ENCODE measurements around the gene LOXL4. TPM values are rescaled to one million over a fixed set of nuclear protein-coding genes. Genes with fewer than 3 reads are reported as not detected.

The LOXL4 gene
- total and polyA plus RNA-seq, 2 donors (not counting 1 experiment from before 2014, with no cell fraction given): 0.12 TPM; not detected in 1

DNA sequence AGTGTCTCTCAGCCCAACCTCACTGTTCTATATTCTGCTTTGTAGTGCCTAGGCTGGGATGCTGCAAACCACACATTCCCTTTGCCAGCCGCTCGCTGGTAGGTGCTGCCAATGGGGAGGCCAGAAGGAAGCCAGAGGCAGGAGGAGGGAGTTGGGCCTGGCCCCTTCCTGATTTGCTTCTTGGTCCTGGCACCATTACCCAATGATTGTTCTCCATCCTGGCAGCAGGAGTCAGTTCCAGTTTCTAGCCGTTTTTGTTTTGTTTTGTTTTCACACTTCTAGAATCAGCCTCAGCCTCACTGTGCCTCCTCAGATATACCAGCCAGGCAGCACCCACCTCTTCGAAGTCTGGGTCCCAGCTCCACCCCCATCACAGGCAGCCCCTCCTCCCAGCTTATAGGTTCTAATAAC is 27.4 kb upstream of the LOXL4 start:
- ChIA-PET CTCF (no interaction called here), POLR2A (no interaction called here)
- Histone ChIP-seq H3K27ac (ENCODE audit: low read length in 2 of 2) (no peak overlapping the region), H3K4me2 (replicated peaks; ENCODE audit: low read depth, low read length, poor library complexity, severe bottlenecking) (no peak overlapping the region), H3K4me1 (ENCODE audit: control insufficient read depth in 2 of 2, insufficient read depth in 2 of 2, low read length in 2 of 2) (peaks cover 0 to 5% of the 10 kb centered on the region in 2 donors), H3K9me3 (ENCODE audit: control extremely low read depth in 1 of 3, control insufficient read depth in 2 of 3, insufficient read depth in 1 of 3, low read length in 2 of 3) (no peaks in the 10 kb centered on the region), H3K4me3 (ENCODE audit: control extremely low read depth in 1 of 5, extremely low read depth in 1 of 5, insufficient read depth in 1 of 5, low read depth in 2 of 5, low read length in 4 of 5) (no peak overlapping the region), H3K27me3 (replicated peaks in 1 of 4; ENCODE audit: control extremely low read depth in 1 of 4, control insufficient read depth in 3 of 4, insufficient read depth in 4 of 4, low read length in 3 of 4) (peaks cover 0 to 18% (median 3%) of the 10 kb centered on the region in 4 experiments), H3K36me3 (replicated peaks in 1 of 2; ENCODE audit: control extremely low read depth in 1 of 2, control insufficient read depth in 1 of 2, extremely low read depth in 1 of 2, insufficient read depth in 2 of 2, low read length in 1 of 2) (no peaks in the 10 kb centered on the region), H4K20me1 (ENCODE audit: control insufficient read depth, insufficient read depth, low read length, poor library complexity, severe bottlenecking) (no peaks in the 10 kb centered on the region), H3K79me2 (ENCODE audit: control insufficient read depth, insufficient read depth, low read length) (no peaks in the 10 kb centered on the region), H2AFZ (ENCODE audit: insufficient read depth, low read depth, low read length, poor library complexity, severe bottlenecking) (no peak overlapping the region), H3K9ac (ENCODE audit: low read length) (no peak overlapping the region)
- TF ChIP-seq, protein P1, sequence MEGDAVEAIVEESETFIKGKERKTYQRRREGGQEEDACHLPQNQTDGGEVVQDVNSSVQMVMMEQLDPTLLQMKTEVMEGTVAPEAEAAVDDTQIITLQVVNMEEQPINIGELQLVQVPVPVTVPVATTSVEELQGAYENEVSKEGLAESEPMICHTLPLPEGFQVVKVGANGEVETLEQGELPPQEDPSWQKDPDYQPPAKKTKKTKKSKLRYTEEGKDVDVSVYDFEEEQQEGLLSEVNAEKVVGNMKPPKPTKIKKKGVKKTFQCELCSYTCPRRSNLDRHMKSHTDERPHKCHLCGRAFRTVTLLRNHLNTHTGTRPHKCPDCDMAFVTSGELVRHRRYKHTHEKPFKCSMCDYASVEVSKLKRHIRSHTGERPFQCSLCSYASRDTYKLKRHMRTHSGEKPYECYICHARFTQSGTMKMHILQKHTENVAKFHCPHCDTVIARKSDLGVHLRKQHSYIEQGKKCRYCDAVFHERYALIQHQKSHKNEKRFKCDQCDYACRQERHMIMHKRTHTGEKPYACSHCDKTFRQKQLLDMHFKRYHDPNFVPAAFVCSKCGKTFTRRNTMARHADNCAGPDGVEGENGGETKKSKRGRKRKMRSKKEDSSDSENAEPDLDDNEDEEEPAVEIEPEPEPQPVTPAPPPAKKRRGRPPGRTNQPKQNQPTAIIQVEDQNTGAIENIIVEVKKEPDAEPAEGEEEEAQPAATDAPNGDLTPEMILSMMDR (IDR thresholded peaks at IDR 0.05): no peak
- no peak for TF ChIP-seq EZH2 (IDR thresholded peaks at IDR 0.05; ENCODE audit: borderline replicate concordance, insufficient read depth, low read depth, low read length, poor library complexity, severe bottlenecking)
- 58% methylated on average over 4 of the region's 4 CpGs for WGBS (ENCODE audit: insufficient coverage)
- ATAC-seq (ENCODE audit: low read depth): no peak
- H3K4me3 Mint-ChIP-seq: no peak overlapping the region
- no peaks in the 10 kb centered on the region for H3K9me3 Mint-ChIP-seq (ENCODE audit: insufficient read depth)
- peaks cover 8% of the 10 kb centered on the region for H3K4me1 Mint-ChIP-seq
- no peak overlapping the region for H3K27ac Mint-ChIP-seq
- H3K27me3 Mint-ChIP-seq: peaks cover 44% of the 10 kb centered on the region
- DNase-seq: no peak
- intact Hi-C loops (cut with micrococcal nuclease): no loop called here

DNA sequence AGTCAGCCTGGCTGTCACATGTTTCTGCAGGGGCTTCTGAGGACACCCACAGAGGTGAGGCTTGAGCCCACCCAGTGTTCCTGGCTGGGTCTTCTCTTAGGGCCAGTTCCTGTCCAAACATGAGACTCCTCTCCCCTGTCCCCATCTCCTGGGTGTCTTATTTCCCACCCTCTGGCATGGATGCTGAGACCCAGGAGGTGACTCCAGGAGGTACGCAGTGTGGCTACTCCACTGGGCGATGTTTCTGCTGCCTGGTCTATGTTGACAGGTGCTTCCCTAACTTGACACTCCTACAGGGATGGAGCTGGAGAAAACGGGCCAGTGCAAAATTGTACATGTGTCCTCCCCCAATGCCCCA is 26.3 kb upstream of the LOXL4 start:
- peaks cover 42% of the 10 kb centered on the region for H3K27me3 Mint-ChIP-seq
- Histone ChIP-seq H3K4me3 (ENCODE audit: control extremely low read depth in 1 of 5, extremely low read depth in 1 of 5, insufficient read depth in 1 of 5, low read depth in 2 of 5, low read length in 4 of 5) (no peak overlapping the region), H3K4me1 (ENCODE audit: control insufficient read depth in 2 of 2, insufficient read depth in 2 of 2, low read length in 2 of 2) (peaks cover 0 to 5% of the 10 kb centered on the region in 2 donors), H3K4me2 (replicated peaks; ENCODE audit: low read depth, low read length, poor library complexity, severe bottlenecking) (no peak overlapping the region), H3K36me3 (replicated peaks in 1 of 2; ENCODE audit: control extremely low read depth in 1 of 2, control insufficient read depth in 1 of 2, extremely low read depth in 1 of 2, insufficient read depth in 2 of 2, low read length in 1 of 2) (no peaks in the 10 kb centered on the region), H3K27me3 (replicated peaks in 1 of 4; ENCODE audit: control extremely low read depth in 1 of 4, control insufficient read depth in 3 of 4, insufficient read depth in 4 of 4, low read length in 3 of 4) (peaks cover 0 to 15% (median 1%) of the 10 kb centered on the region in 4 experiments), H3K9ac (ENCODE audit: low read length) (no peak overlapping the region), H2AFZ (ENCODE audit: insufficient read depth, low read depth, low read length, poor library complexity, severe bottlenecking) (no peak overlapping the region), H3K9me3 (ENCODE audit: control extremely low read depth in 1 of 3, control insufficient read depth in 2 of 3, insufficient read depth in 1 of 3, low read length in 2 of 3) (no peaks in the 10 kb centered on the region), H4K20me1 (ENCODE audit: control insufficient read depth, insufficient read depth, low read length, poor library complexity, severe bottlenecking) (no peaks in the 10 kb centered on the region), H3K27ac (ENCODE audit: low read length in 2 of 2) (no peak overlapping the region), H3K79me2 (ENCODE audit: control insufficient read depth, insufficient read depth, low read length) (no peaks in the 10 kb centered on the region)
- CTCF ChIA-PET: interaction anchor here (1.3 kb wide), 1 partner anchor 9 kb away, joined by 3 read pairs; no protein-coding TSS in a partner anchor
- POLR2A ChIA-PET: no interaction called here
- H3K27ac Mint-ChIP-seq: no peak overlapping the region
- TF ChIP-seq, protein P1 (IDR thresholded peaks at IDR 0.05): no peak
- no peak for TF ChIP-seq EZH2 (IDR thresholded peaks at IDR 0.05; ENCODE audit: borderline replicate concordance, insufficient read depth, low read depth, low read length, poor library complexity, severe bottlenecking)
- 100% methylated on average over 2 of the region's 3 CpGs for WGBS (ENCODE audit: insufficient coverage)
- ATAC-seq (ENCODE audit: low read depth): no peak
- peaks cover 8% of the 10 kb centered on the region for H3K4me1 Mint-ChIP-seq
- H3K4me3 Mint-ChIP-seq: no peak overlapping the region
- no peaks in the 10 kb centered on the region for H3K9me3 Mint-ChIP-seq (ENCODE audit: insufficient read depth)
- no peak for DNase-seq
- intact Hi-C loops (cut with micrococcal nuclease): no loop called here

Data from B cell (primary cell).